ENCODE results near the gene BARX1. TPM values are rescaled to one million over a fixed set of nuclear protein-coding genes. Genes with fewer than 3 reads are reported as not detected.

Gene BARX1
- total and polyA plus RNA-seq, 10 of the 15 experiments (the other 5 are each of a cell fraction or from before 2014, with no cell fraction given): not detected

- intact Hi-C loops (cut with micrococcal nuclease; ENCODE audit: unreplicated experiment) (loop anchor here (5.0 kb wide), 1 partner anchor 854 kb away; no protein-coding TSS in a partner anchor), in situ Hi-C loops (cut with MboI) (loop anchor here (10.0 kb wide), 1 partner anchor 796 kb away; no protein-coding TSS in a partner anchor)
- POLR2A ChIA-PET: no interaction called here
- 3% methylated on average over 9 of the region's 11 CpGs for WGBS (ENCODE audit: insufficient coverage, insufficient replicate concordance, low lambda C conversion rate, missing lambda C conversion rate)
- H3K79me2 ChIP-seq (ENCODE audit: control insufficient read depth, insufficient read depth, low read length): no peaks in the 10 kb centered on the region
- no peak overlapping the region for H3K9ac ChIP-seq (ENCODE audit: control insufficient read depth, insufficient read depth, low read length)
- H3K27ac ChIP-seq (ENCODE audit: control insufficient read depth, insufficient read depth): no peak overlapping the region
- FAIRE-seq: no peak
- H3K4me1 ChIP-seq (ENCODE audit: control insufficient read depth, insufficient read depth, low read length): no peaks in the 10 kb centered on the region
- CTCF ChIA-PET: interaction anchor here (1.1 to 3.9 kb wide), 3 partner anchors 8 to 280 kb away, joined by 3 to 36 read pairs (median 4); no protein-coding TSS in a partner anchor
- no peak for DNase-seq (ENCODE audit: low read depth, low spot score)
- no peaks in the 10 kb centered on the region for H3K36me3 ChIP-seq (ENCODE audit: control insufficient read depth in 2 of 2, insufficient read depth in 2 of 2, low read length in 1 of 2)
- no peak overlapping the region for H3K4me2 ChIP-seq (ENCODE audit: control insufficient read depth, insufficient read depth)
- ATAC-seq: no peak
- no peaks in the 10 kb centered on the region for H4K20me1 ChIP-seq (ENCODE audit: control insufficient read depth, insufficient read depth)
- H3K27me3 ChIP-seq (replicated peaks in 1 of 2; ENCODE audit: control insufficient read depth in 2 of 2, insufficient read depth in 2 of 2, low read length in 1 of 2): peaks cover 19 to 21% of the 10 kb centered on the region in 2 experiments
- H3K9me3 ChIP-seq (replicated peaks; ENCODE audit: control insufficient read depth, insufficient read depth, low read length): no peaks in the 10 kb centered on the region
- H3K4me3 ChIP-seq: no peak overlapping the region
- SMC1A ChIA-PET (ENCODE audit: uncharacterized antibody, unreplicated experiment): no interaction called here
- BruUV-seq (replicated peaks): no TSS peak
- no peak overlapping the region for H2AFZ ChIP-seq (ENCODE audit: control insufficient read depth, low read depth, low read length)
- RAD21 ChIA-PET (ENCODE audit: unreplicated experiment): no interaction called here
- TF ChIP-seq STAT3 (IDR thresholded peaks at IDR 0.05; ENCODE audit: low read depth, low read length): no peak
- no peak for TF ChIP-seq CBX5 (IDR thresholded peaks at IDR 0.05; ENCODE audit: low read depth)
- TF ChIP-seq, protein P1, sequence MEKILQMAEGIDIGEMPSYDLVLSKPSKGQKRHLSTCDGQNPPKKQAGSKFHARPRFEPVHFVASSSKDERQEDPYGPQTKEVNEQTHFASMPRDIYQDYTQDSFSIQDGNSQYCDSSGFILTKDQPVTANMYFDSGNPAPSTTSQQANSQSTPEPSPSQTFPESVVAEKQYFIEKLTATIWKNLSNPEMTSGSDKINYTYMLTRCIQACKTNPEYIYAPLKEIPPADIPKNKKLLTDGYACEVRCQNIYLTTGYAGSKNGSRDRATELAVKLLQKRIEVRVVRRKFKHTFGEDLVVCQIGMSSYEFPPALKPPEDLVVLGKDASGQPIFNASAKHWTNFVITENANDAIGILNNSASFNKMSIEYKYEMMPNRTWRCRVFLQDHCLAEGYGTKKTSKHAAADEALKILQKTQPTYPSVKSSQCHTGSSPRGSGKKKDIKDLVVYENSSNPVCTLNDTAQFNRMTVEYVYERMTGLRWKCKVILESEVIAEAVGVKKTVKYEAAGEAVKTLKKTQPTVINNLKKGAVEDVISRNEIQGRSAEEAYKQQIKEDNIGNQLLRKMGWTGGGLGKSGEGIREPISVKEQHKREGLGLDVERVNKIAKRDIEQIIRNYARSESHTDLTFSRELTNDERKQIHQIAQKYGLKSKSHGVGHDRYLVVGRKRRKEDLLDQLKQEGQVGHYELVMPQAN (conservative IDR thresholded peaks at IDR 0.05): no peak
- no peak for TF ChIP-seq DPF2 (IDR thresholded peaks at IDR 0.05)
- TF ChIP-seq NR2F1 (conservative IDR thresholded peaks at IDR 0.05): no peak
- TF ChIP-seq LARP7 (IDR thresholded peaks at IDR 0.05): no peak
- no peak for TF ChIP-seq TCF3 (IDR thresholded peaks at IDR 0.05; ENCODE audit: borderline replicate concordance, insufficient read depth, low read depth, low read length)
- no peak for TF ChIP-seq IRF5 (IDR thresholded peaks at IDR 0.05; ENCODE audit: borderline replicate concordance)
- TF ChIP-seq YBX1 (IDR thresholded peaks at IDR 0.05): no peak
- TF ChIP-seq, protein P2, sequence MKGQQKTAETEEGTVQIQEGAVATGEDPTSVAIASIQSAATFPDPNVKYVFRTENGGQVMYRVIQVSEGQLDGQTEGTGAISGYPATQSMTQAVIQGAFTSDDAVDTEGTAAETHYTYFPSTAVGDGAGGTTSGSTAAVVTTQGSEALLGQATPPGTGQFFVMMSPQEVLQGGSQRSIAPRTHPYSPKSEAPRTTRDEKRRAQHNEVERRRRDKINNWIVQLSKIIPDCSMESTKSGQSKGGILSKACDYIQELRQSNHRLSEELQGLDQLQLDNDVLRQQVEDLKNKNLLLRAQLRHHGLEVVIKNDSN (IDR thresholded peaks at IDR 0.05; ENCODE audit: borderline replicate concordance, extremely low read length, insufficient read depth, low read depth, low read length): no peak
- no peak for TF ChIP-seq EP300 (IDR thresholded peaks at IDR 0.05; ENCODE audit: borderline replicate concordance in 1 of 2, control insufficient read depth in 1 of 2, low read depth in 2 of 2, low read length in 2 of 2)
- TF ChIP-seq CHD1 (IDR thresholded peaks at IDR 0.05; ENCODE audit: low read depth, low read length): no peak
- TF ChIP-seq, protein P3, sequence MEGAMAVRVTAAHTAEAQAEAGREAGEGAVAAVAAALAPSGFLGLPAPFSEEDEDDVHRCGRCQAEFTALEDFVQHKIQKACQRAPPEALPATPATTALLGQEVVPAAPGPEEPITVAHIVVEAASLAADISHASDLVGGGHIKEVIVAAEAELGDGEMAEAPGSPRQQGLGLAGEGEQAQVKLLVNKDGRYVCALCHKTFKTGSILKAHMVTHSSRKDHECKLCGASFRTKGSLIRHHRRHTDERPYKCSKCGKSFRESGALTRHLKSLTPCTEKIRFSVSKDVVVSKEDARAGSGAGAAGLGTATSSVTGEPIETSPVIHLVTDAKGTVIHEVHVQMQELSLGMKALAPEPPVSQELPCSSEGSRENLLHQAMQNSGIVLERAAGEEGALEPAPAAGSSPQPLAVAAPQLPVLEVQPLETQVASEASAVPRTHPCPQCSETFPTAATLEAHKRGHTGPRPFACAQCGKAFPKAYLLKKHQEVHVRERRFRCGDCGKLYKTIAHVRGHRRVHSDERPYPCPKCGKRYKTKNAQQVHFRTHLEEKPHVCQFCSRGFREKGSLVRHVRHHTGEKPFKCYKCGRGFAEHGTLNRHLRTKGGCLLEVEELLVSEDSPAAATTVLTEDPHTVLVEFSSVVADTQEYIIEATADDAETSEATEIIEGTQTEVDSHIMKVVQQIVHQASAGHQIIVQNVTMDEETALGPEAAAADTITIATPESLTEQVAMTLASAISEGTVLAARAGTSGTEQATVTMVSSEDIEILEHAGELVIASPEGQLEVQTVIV (IDR thresholded peaks at IDR 0.05; ENCODE audit: borderline replicate concordance, partially characterized antibody): no peak
- TF ChIP-seq NRF1 (conservative IDR thresholded peaks at IDR 0.05; ENCODE audit: low read depth, low read length): no peak
- TF ChIP-seq CBFB (IDR thresholded peaks at IDR 0.05; ENCODE audit: low read depth): no peak
- no peak for TF ChIP-seq CHD4 (IDR thresholded peaks at IDR 0.05)
Observed at GRCh38 chr9:93960971-93961841, 6.1 kb upstream of the BARX1 start.
